ENCODE measurements around the gene SNX13.
"Not testable (repeated sequence)": the region's sequence is repeated elsewhere in the genome, so short reads cannot be mapped to it uniquely, and the experiment has no call there.

SNX13 gene

GRCh38 chr7:17912536-17913235, 27.6 kb downstream of the SNX13 start:
- DNase-seq (ENCODE audit: low spot score) = no peak

- no peak for DNase-seq (ENCODE audit: low spot score)
Observed at GRCh38 chr7:17912050-17912449, 28.2 kb downstream of the SNX13 start.

- DNase-seq (ENCODE audit: low spot score) = no peak
Observed at GRCh38 chr7:17910377-17910776, 29.9 kb downstream of the SNX13 start.

GRCh38 chr7:17909310-17909709, 31.0 kb downstream of the SNX13 start:
- not testable (repeated sequence) for DNase-seq (ENCODE audit: low spot score)

- no peak for DNase-seq (ENCODE audit: low spot score)
Observed at GRCh38 chr7:17907014-17907413, 33.3 kb downstream of the SNX13 start.

GRCh38 chr7:17903337-17903736, 37.0 kb downstream of the SNX13 start:
- no peak for DNase-seq (ENCODE audit: low spot score)

GRCh38 chr7:17902599-17902998, 37.7 kb downstream of the SNX13 start:
- DNase-seq (ENCODE audit: low spot score) = no peak

- no peak for DNase-seq (ENCODE audit: low spot score)
Observed at GRCh38 chr7:17900464-17900863, 39.8 kb downstream of the SNX13 start.

- no peak for DNase-seq (ENCODE audit: low spot score)
Observed at GRCh38 chr7:17898111-17898510, 42.2 kb downstream of the SNX13 start.

- no peak for DNase-seq (ENCODE audit: low spot score)
Observed at GRCh38 chr7:17887286-17887685, 53.0 kb downstream of the SNX13 start.

- no peak for DNase-seq (ENCODE audit: low spot score)
Observed at GRCh38 chr7:17882685-17883084, 57.6 kb downstream of the SNX13 start.

- no peak for DNase-seq (ENCODE audit: low spot score)
Observed at GRCh38 chr7:17879075-17879661, 61.1 kb downstream of the SNX13 start.

- no peak for DNase-seq (ENCODE audit: low spot score)
Observed at GRCh38 chr7:17878627-17879026, 61.7 kb downstream of the SNX13 start.

GRCh38 chr7:17871815-17872533, 68.3 kb downstream of the SNX13 start:
- DNase-seq (ENCODE audit: low spot score) = no peak

- no peak for DNase-seq (ENCODE audit: low spot score)
Observed at GRCh38 chr7:17870406-17870805, 69.9 kb downstream of the SNX13 start.

- DNase-seq (ENCODE audit: low spot score) = no peak
Observed at GRCh38 chr7:17863809-17864143, 76.5 kb downstream of the SNX13 start.

GRCh38 chr7:17863095-17863808, 77.0 kb downstream of the SNX13 start:
- no peak for DNase-seq (ENCODE audit: low spot score)

- no peak for DNase-seq (ENCODE audit: low spot score)
Observed at GRCh38 chr7:17856251-17856650, 84.0 kb downstream of the SNX13 start.

GRCh38 chr7:17855202-17855601, 85.1 kb downstream of the SNX13 start:
- DNase-seq (ENCODE audit: low spot score) = no peak

- DNase-seq (ENCODE audit: low spot score) = no peak
Observed at GRCh38 chr7:17854261-17855047, 85.8 kb downstream of the SNX13 start.

- no peak for DNase-seq (ENCODE audit: low spot score)
Observed at GRCh38 chr7:17852361-17852760, 87.9 kb downstream of the SNX13 start.

GRCh38 chr7:17849504-17849903, 90.8 kb downstream of the SNX13 start:
- peak; percentile 18 for DNase-seq (ENCODE audit: low spot score)
